ENCODE data around the gene ARL17B.
A peak's percentile ranks its signal among the peaks of the same experiment; 100 is the strongest.
"Not testable (repeated sequence)": the region's sequence is repeated elsewhere in the genome, so short reads cannot be mapped to it uniquely, and the experiment has no call there.

The ARL17B gene

GRCh38 chr17:46361145-46361735 lies 326 bp downstream of the ARL17B start:
- H3K27me3 ChIP-seq; H3K27ac ChIP-seq; H3K36me3 ChIP-seq; H3K9me3 ChIP-seq; H3K4me1 ChIP-seq (ENCODE audit: control insufficient read depth in 1 of 2, insufficient read depth in 1 of 2, low read depth in 1 of 2, low read length in 1 of 2): not testable (repeated sequence)
- H3K4me3 ChIP-seq (ENCODE audit: low read depth in 1 of 2, low read length in 1 of 2): peak overlapping the region; percentile 46 to 47

- not testable (repeated sequence) for H3K36me3 ChIP-seq; H3K4me3 ChIP-seq (ENCODE audit: low read depth in 1 of 2, low read length in 1 of 2); H3K27ac ChIP-seq; H3K4me1 ChIP-seq (ENCODE audit: control insufficient read depth in 1 of 2, insufficient read depth in 1 of 2, low read depth in 1 of 2, low read length in 1 of 2); H3K9me3 ChIP-seq; H3K27me3 ChIP-seq
Observed at GRCh38 chr17:46353856-46354255, 7.7 kb downstream of the ARL17B start.

GRCh38 chr17:46349060-46349459 lies 12.5 kb downstream of the ARL17B start:
- not testable (repeated sequence) for H3K36me3 ChIP-seq; H3K27me3 ChIP-seq; H3K9me3 ChIP-seq; H3K27ac ChIP-seq; H3K4me1 ChIP-seq (ENCODE audit: control insufficient read depth in 1 of 2, insufficient read depth in 1 of 2, low read depth in 1 of 2, low read length in 1 of 2); H3K4me3 ChIP-seq (ENCODE audit: low read depth in 1 of 2, low read length in 1 of 2)

GRCh38 chr17:46348345-46348744 lies 13.2 kb downstream of the ARL17B start:
- H3K4me1 ChIP-seq (ENCODE audit: control insufficient read depth in 1 of 2, insufficient read depth in 1 of 2, low read depth in 1 of 2, low read length in 1 of 2); H3K27me3 ChIP-seq; H3K4me3 ChIP-seq (ENCODE audit: low read depth in 1 of 2, low read length in 1 of 2); H3K9me3 ChIP-seq; H3K36me3 ChIP-seq: not testable (repeated sequence)
- peak overlapping the region; percentile 57 for H3K27ac ChIP-seq

GRCh38 chr17:46342131-46342530 lies 19.4 kb downstream of the ARL17B start:
- not testable (repeated sequence) for H3K27ac ChIP-seq; H3K9me3 ChIP-seq; H3K27me3 ChIP-seq; H3K4me3 ChIP-seq (ENCODE audit: low read depth in 1 of 2, low read length in 1 of 2); H3K4me1 ChIP-seq (ENCODE audit: control insufficient read depth in 1 of 2, insufficient read depth in 1 of 2, low read depth in 1 of 2, low read length in 1 of 2); H3K36me3 ChIP-seq

GRCh38 chr17:46341220-46341619 lies 20.3 kb downstream of the ARL17B start:
- not testable (repeated sequence) for H3K4me3 ChIP-seq (ENCODE audit: low read depth in 1 of 2, low read length in 1 of 2); H3K27me3 ChIP-seq; H3K27ac ChIP-seq; H3K36me3 ChIP-seq; H3K9me3 ChIP-seq; H3K4me1 ChIP-seq (ENCODE audit: control insufficient read depth in 1 of 2, insufficient read depth in 1 of 2, low read depth in 1 of 2, low read length in 1 of 2)

GRCh38 chr17:46294831-46295230 lies 66.7 kb downstream of the ARL17B start, which contains the start of gene LRRC37A:
TSS of gene LRRC37A (plus strand) at chr17:46295131. CDS start at chr17:46295134, 3 bp downstream.
- H3K36me3 ChIP-seq; H3K27ac ChIP-seq; H3K4me3 ChIP-seq (ENCODE audit: low read depth in 1 of 2, low read length in 1 of 2); H3K4me1 ChIP-seq (ENCODE audit: control insufficient read depth in 1 of 2, insufficient read depth in 1 of 2, low read depth in 1 of 2, low read length in 1 of 2); H3K27me3 ChIP-seq; H3K9me3 ChIP-seq: not testable (repeated sequence)

GRCh38 chr17:46291618-46292017 lies 69.9 kb downstream of the ARL17B start:
- H3K36me3 ChIP-seq; H3K4me3 ChIP-seq (ENCODE audit: low read depth in 1 of 2, low read length in 1 of 2); H3K9me3 ChIP-seq; H3K27me3 ChIP-seq: not testable (repeated sequence)
- Histone ChIP-seq H3K27ac (peak overlapping the region; percentile 68), H3K4me1 (ENCODE audit: control insufficient read depth in 1 of 2, insufficient read depth in 1 of 2, low read depth in 1 of 2, low read length in 1 of 2) (peaks cover 0 to 11% of the 10 kb centered on the region in 2 experiments)

GRCh38 chr17:46290906-46291546 lies 70.5 kb downstream of the ARL17B start:
- H3K36me3 ChIP-seq; H3K27me3 ChIP-seq; H3K9me3 ChIP-seq; H3K4me3 ChIP-seq (ENCODE audit: low read depth in 1 of 2, low read length in 1 of 2): not testable (repeated sequence)
- peaks cover 0 to 11% of the 10 kb centered on the region in 2 experiments for H3K4me1 ChIP-seq (ENCODE audit: control insufficient read depth in 1 of 2, insufficient read depth in 1 of 2, low read depth in 1 of 2, low read length in 1 of 2)
- peak overlapping the region; percentile 68 for H3K27ac ChIP-seq

- H3K4me3 ChIP-seq (ENCODE audit: low read depth in 1 of 2, low read length in 1 of 2): not testable (repeated sequence)
Observed at GRCh38 chr17:46287587-46287986, 74.0 kb downstream of the ARL17B start.

More at GRCh38 chr17:46287587-46287986, 74.0 kb downstream of the ARL17B start:
- H3K4me1 ChIP-seq (ENCODE audit: control insufficient read depth in 1 of 2, insufficient read depth in 1 of 2, low read depth in 1 of 2, low read length in 1 of 2): peaks cover 0 to 11% of the 10 kb centered on the region in 2 experiments
- not testable (repeated sequence) for H3K36me3 ChIP-seq, H3K27ac ChIP-seq, H3K9me3 ChIP-seq, H3K27me3 ChIP-seq
